PC-3 (cell line): ENCODE results near the gene CCNB1IP1. TPM values are rescaled to one million over a fixed set of nuclear protein-coding genes. Genes with fewer than 3 reads are reported as not detected.
"Not testable (repeated sequence)": the region's sequence is repeated elsewhere in the genome, so short reads cannot be mapped to it uniquely, and the experiment has no call there.

ENCODE experiments used
- ATAC-seq: fragments of 200-7000 bp; cut with Tn5 transposase; 2 replicates; pipeline ENCODE4 v1.9.1; 2020; ENCODE audit warnings: mild to moderate bottlenecking, moderate library complexity
- BruUV-seq: library from RNA; stranded (reverse); fragments of 400-500 nt; replicated peaks from 2 replicates; lab custom pipeline; 2021; lab: Mats Ljungman, UMichigan
- CTCF ChIA-PET: fragments of 300-600 bp; sonication (Branson Sonifier 250); formaldehyde crosslinking; loops from one replicate; lab custom pipeline; 2022; ENCODE audit warnings: antibody characterized with exemption; lab: Charles Lee
- POLR2A ChIA-PET: fragments of 300-600 bp; sonication (Branson Sonifier 250); formaldehyde crosslinking; loops from one replicate; lab custom pipeline; 2022; ENCODE audit warnings: antibody characterized with exemption; ENCODE audit not compliant: unreplicated experiment; lab: Charles Lee
- DNase-seq: peaks from one replicate; pipeline ENCODE4 v3.0.0-alpha.2; 2015
- H2AFZ ChIP-seq: fragments of 300-600 bp; sonication (generic); 2 replicates; pipeline ENCODE4 v1.6.0; 2016; ENCODE audit warnings: antibody characterized with exemption, low read length
- H3F3A ChIP-seq: fragments of 300-600 bp; sonication (generic); one replicate; pipeline ENCODE4 v1.6.0; 2017; ENCODE audit warnings: antibody characterized with exemption, low read length, control low read depth, mild to moderate bottlenecking; ENCODE audit not compliant: unreplicated experiment
- H3K27ac ChIP-seq: fragments of 300-600 bp; sonication (generic); 2 replicates; pipeline ENCODE4 v1.5.1; 2016; ENCODE audit warnings: mild to moderate bottlenecking, low read length
- H3K27me3 ChIP-seq: fragments of 300-600 bp; sonication (generic); 2 replicates; pipeline ENCODE4 v1.6.1; 2016; ENCODE audit warnings: low read length, mixed read lengths
- H3K36me3 ChIP-seq: fragments of 300-600 bp; sonication (generic); 2 replicates; pipeline ENCODE4 v1.6.1; 2016; ENCODE audit warnings: low read depth, mixed run types, low read length, mixed read lengths
- H3K4me1 ChIP-seq: fragments of 300-600 bp; sonication (generic); 2 replicates; pipeline ENCODE4 v1.5.1; 2016; ENCODE audit warnings: low read length; ENCODE audit not compliant: insufficient read depth
- H3K4me2 ChIP-seq: fragments of 300-600 bp; sonication (generic); 2 replicates; pipeline ENCODE4 v1.6.0; 2016; ENCODE audit warnings: low read length
- H3K4me3 ChIP-seq: fragments of 300-600 bp; sonication (generic); 2 replicates; pipeline ENCODE4 v1.5.1; 2016; ENCODE audit warnings: mild to moderate bottlenecking, low read length, mixed read lengths
- H3K79me2 ChIP-seq: fragments of 300-600 bp; sonication (generic); 2 replicates; pipeline ENCODE4 v1.6.1; 2017; ENCODE audit warnings: low read length, mixed read lengths
- H3K9ac ChIP-seq: fragments of 300-600 bp; sonication (generic); 2 replicates; pipeline ENCODE4 v1.6.0; 2016; ENCODE audit warnings: mild to moderate bottlenecking, low read length
- H3K9me2 ChIP-seq: fragments of 300-600 bp; sonication (generic); replicated peaks from 2 replicates; pipeline ENCODE4 v1.6.1; 2016; ENCODE audit warnings: mixed run types, low read length, mixed read lengths
- H3K9me3 ChIP-seq: fragments of 300-600 bp; sonication (generic); 2 replicates; pipeline ENCODE4 v1.6.1; 2016; ENCODE audit warnings: low read length, mixed read lengths
- H4K20me1 ChIP-seq: fragments of 300-600 bp; sonication (generic); 2 replicates; pipeline ENCODE4 v1.6.1; 2016; ENCODE audit warnings: low read length, mixed read lengths
- EZH2 ChIP-seq: fragments of 300-600 bp; sonication (generic); IDR thresholded peaks from one replicate; pipeline ENCODE4 v1.6.1; 2017; ENCODE audit warnings: antibody characterized with exemption, mild to moderate bottlenecking, low read length; ENCODE audit not compliant: unreplicated experiment
- EZH2phosphoT487 ChIP-seq: fragments of 300-600 bp; sonication (generic); IDR thresholded peaks from 2 replicates; pipeline ENCODE4 v1.6.1; 2018; ENCODE audit warnings: mild to moderate bottlenecking, antibody characterized with exemption, low read length, borderline replicate concordance
- intact Hi-C: fragments of 100-400 bp; cut with micrococcal nuclease; formaldehyde crosslinking; loops from 2 replicates; pipeline ENCODE4 v1.9.0; 2023
- total RNA-seq: library from RNA; depleted of rRNA; stranded (reverse); fragments of >200 nt; gene quantifications from 2 replicates; pipeline ENCODE4 v1.2.3, GENCODE V29; 2014
- TF ChIP-seq, protein P1 (sequence below): fragments of 300-600 bp; sonication (generic); conservative IDR thresholded peaks from 2 replicates; pipeline ENCODE4 v1.5.1; 2017; ENCODE audit warnings: antibody characterized with exemption, low read depth, mild to moderate bottlenecking, low read length

CCNB1IP1 gene
- total RNA-seq, 1 experiment from 2014 or later: 32.8 TPM

DNA sequence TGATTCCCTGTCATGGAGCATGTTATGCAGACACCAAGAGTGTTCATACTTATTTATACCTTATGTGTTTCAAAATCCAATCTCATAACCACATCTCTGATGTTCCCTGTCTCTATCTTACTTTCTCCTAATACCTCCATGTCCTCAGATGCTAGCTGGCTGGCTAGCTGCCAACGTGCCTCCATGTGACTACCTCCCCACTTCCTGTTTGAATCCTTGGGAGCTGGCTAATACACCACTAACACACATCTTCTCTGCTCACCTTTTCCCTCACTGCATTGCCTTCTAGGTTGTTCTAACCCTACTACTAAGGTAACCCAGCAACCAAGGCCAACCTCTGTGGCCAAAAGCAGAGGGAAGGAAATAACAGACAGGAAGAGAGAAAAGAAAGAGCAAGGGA lies 54.7 kb downstream of the CCNB1IP1 start:
- H3K4me3 ChIP-seq: no peak overlapping the region
- ChIA-PET CTCF (no interaction called here), POLR2A (no interaction called here)
- no peaks in the 10 kb centered on the region for H3K9me3 ChIP-seq
- no peaks in the 10 kb centered on the region for H3K9me2 ChIP-seq
- no peak overlapping the region for H3K9ac ChIP-seq
- H4K20me1 ChIP-seq: no peaks in the 10 kb centered on the region
- H3F3A ChIP-seq: no peaks in the 10 kb centered on the region
- ATAC-seq: no peak
- peak; percentile 22 for DNase-seq
- no peaks in the 10 kb centered on the region for H3K27me3 ChIP-seq
- intact Hi-C loops: no loop called here
- TF ChIP-seq EZH2phosphoT487: no peak
- no peak for TF ChIP-seq EZH2
- TF ChIP-seq, protein P1, sequence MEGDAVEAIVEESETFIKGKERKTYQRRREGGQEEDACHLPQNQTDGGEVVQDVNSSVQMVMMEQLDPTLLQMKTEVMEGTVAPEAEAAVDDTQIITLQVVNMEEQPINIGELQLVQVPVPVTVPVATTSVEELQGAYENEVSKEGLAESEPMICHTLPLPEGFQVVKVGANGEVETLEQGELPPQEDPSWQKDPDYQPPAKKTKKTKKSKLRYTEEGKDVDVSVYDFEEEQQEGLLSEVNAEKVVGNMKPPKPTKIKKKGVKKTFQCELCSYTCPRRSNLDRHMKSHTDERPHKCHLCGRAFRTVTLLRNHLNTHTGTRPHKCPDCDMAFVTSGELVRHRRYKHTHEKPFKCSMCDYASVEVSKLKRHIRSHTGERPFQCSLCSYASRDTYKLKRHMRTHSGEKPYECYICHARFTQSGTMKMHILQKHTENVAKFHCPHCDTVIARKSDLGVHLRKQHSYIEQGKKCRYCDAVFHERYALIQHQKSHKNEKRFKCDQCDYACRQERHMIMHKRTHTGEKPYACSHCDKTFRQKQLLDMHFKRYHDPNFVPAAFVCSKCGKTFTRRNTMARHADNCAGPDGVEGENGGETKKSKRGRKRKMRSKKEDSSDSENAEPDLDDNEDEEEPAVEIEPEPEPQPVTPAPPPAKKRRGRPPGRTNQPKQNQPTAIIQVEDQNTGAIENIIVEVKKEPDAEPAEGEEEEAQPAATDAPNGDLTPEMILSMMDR: no peak
- H3K79me2 ChIP-seq: no peaks in the 10 kb centered on the region
- no peak overlapping the region for H2AFZ ChIP-seq
- peaks cover 7% of the 10 kb centered on the region; the same call in 1 of the 2 replicates for H3K36me3 ChIP-seq
- no peak overlapping the region for H3K27ac ChIP-seq
- H3K4me2 ChIP-seq: no peak overlapping the region
- BruUV-seq: no TSS peak
- H3K4me1 ChIP-seq: no peaks in the 10 kb centered on the region

DNA sequence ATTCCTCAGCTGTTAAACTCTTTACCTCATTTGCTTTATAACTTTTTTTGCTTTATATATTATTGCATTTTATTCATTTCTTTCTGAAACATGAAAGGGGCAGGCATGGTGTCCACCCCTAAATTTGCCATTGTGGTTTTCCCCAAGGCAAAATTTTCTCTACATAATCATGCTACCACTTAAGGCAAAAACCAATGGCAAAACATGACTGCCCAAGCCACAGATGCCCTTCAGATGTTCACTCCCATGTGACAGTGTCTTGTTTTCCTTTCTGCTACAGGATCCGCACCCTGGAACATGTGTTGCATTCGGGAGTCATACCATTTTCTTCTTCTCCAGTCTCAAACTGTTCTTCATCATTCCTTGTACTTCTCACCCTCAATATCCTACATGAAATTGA lies 55.7 kb downstream of the CCNB1IP1 start:
- Histone ChIP-seq H3K4me3 (no peak overlapping the region), H3F3A (no peaks in the 10 kb centered on the region), H3K79me2 (no peaks in the 10 kb centered on the region), H3K27ac (no peak overlapping the region), H3K4me2 (no peak overlapping the region), H2AFZ (no peak overlapping the region), H3K27me3 (no peaks in the 10 kb centered on the region), H3K36me3 (peaks cover 7% of the 10 kb centered on the region; the same call in 1 of the 2 replicates), H4K20me1 (no peaks in the 10 kb centered on the region), H3K9me2 (no peaks in the 10 kb centered on the region), H3K9me3 (no peaks in the 10 kb centered on the region), H3K4me1 (no peaks in the 10 kb centered on the region), H3K9ac (no peak overlapping the region)
- ChIA-PET CTCF (no interaction called here), POLR2A (no interaction called here)
- intact Hi-C loops: no loop called here
- TF ChIP-seq EZH2 (no peak), EZH2phosphoT487 (no peak)
- TF ChIP-seq, protein P1: no peak
- DNase-seq (no peak), ATAC-seq (no peak)
- no TSS peak for BruUV-seq

DNA sequence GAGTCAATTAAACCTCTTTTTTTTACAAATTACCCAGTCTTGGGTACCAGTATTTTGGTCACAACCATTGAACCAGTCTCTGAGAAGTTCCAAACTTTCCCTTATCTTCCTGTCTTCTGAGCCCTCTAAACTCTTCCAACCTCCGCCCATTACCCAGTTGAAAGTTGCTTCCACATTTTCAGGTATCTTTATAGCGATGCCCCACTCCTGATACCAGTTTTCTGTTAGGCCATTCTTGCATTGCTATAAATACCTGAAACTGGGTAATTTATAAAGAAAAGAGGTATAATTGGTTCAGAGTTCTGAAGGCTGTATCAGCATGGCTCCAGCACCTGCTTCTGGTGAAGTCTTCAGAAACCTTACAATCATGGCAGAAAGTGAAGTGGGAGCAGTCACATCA lies 59.0 kb downstream of the CCNB1IP1 start:
- H3K9me3 ChIP-seq: no peaks in the 10 kb centered on the region
- no peaks in the 10 kb centered on the region for H3K27me3 ChIP-seq
- H3K4me3 ChIP-seq: no peak overlapping the region
- TF ChIP-seq EZH2phosphoT487: no peak
- TF ChIP-seq EZH2: no peak
- TF ChIP-seq, protein P1: no peak
- no peak overlapping the region for H3K4me2 ChIP-seq
- no peak overlapping the region for H3K27ac ChIP-seq
- H3K9me2 ChIP-seq: no peaks in the 10 kb centered on the region
- no peaks in the 10 kb centered on the region for H3K79me2 ChIP-seq
- no peak overlapping the region for H3K9ac ChIP-seq
- ATAC-seq (no peak), DNase-seq (no peak)
- no TSS peak for BruUV-seq
- no peaks in the 10 kb centered on the region for H3K4me1 ChIP-seq
- H2AFZ ChIP-seq: no peak overlapping the region
- H4K20me1 ChIP-seq: no peaks in the 10 kb centered on the region
- peaks cover 7% of the 10 kb centered on the region; the same call in 1 of the 2 replicates for H3K36me3 ChIP-seq
- ChIA-PET CTCF (no interaction called here), POLR2A (no interaction called here)
- no peaks in the 10 kb centered on the region for H3F3A ChIP-seq
- intact Hi-C loops: no loop called here

DNA sequence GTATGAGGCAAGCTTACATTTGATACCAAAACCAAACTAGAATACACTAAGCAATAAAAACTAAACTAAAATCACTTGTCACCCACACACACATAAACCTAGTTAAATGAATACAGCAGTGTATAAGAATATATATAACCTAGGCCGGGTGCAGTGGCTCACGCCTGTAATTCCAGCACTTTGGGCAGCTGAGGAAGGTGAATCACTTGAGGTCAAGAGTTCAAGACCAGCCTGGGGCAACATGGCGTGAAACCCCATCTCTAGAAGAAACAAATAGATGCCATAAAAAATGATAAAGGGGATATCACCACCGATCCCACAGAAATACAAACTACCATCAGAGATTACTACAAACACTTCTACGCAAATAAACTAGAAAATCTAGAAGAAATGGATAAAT lies 68.7 kb downstream of the CCNB1IP1 start:
- H3K27ac ChIP-seq, intact Hi-C loops, BruUV-seq, ATAC-seq, H3F3A ChIP-seq, H3K79me2 ChIP-seq, H3K27me3 ChIP-seq, H3K36me3 ChIP-seq, H3K4me3 ChIP-seq, CTCF ChIA-PET, H3K4me2 ChIP-seq, H3K9me3 ChIP-seq, H3K9me2 ChIP-seq, H4K20me1 ChIP-seq, H3K9ac ChIP-seq, POLR2A ChIA-PET, H2AFZ ChIP-seq: not testable (repeated sequence)
- DNase-seq: peak; percentile 19
- H3K4me1 ChIP-seq: peaks cover 17% of the 10 kb centered on the region
